ENCODE measurements around the gene TSPAN15.
A peak's percentile ranks its signal among the peaks of the same experiment; 100 is the strongest.

TSPAN15 gene

DNA sequence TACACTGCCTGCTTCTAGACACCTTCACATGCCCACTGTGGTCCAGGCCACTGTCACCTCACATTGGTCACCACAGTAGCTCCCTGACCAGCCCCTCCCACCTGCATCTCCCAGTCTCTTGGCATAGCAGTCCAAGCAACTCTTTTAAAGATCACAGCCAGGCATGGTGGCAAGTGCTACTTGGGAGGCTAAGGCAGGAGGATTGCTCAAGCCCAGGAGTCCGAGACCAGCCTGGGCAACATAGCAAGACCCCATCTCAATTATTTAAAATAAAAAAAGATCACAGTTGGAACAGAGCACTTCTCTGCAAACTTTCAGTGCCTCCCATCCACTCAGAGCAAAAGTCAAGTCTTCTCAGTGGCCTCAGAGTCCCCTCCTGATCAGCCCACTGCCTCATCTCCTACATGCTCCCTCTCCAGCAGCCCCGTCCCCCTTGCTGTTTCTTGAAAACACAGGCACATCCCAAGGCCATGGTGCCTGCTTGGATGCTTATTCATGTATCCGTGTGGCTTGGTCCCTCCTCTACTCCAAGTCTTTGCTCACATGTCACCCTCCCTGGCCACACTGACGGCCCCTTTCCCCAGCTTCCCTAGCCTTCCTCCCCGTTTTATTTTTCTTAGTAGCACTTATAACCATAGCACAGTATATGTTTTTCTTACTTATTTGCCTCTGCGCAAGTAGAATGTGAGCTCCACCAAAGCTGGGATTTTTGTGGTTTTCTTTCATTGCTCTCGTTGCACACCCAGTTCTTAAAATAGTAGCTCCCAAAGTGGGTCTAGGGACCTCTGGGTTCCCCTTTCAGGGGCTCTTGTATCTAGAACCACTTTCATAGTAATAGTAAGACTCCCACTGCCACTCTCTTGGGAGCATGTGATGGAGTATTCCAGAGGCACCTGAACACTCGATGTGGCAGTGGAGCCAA is 19.5 kb downstream of the TSPAN15 start:
- DNase-seq (ENCODE audit: low read depth): no peak
- TF ChIP-seq, protein P1, sequence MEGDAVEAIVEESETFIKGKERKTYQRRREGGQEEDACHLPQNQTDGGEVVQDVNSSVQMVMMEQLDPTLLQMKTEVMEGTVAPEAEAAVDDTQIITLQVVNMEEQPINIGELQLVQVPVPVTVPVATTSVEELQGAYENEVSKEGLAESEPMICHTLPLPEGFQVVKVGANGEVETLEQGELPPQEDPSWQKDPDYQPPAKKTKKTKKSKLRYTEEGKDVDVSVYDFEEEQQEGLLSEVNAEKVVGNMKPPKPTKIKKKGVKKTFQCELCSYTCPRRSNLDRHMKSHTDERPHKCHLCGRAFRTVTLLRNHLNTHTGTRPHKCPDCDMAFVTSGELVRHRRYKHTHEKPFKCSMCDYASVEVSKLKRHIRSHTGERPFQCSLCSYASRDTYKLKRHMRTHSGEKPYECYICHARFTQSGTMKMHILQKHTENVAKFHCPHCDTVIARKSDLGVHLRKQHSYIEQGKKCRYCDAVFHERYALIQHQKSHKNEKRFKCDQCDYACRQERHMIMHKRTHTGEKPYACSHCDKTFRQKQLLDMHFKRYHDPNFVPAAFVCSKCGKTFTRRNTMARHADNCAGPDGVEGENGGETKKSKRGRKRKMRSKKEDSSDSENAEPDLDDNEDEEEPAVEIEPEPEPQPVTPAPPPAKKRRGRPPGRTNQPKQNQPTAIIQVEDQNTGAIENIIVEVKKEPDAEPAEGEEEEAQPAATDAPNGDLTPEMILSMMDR (conservative IDR thresholded peaks at IDR 0.05; ENCODE audit: low read depth, low read length): no peak
- no peak overlapping the region for H3K4me3 ChIP-seq (ENCODE audit: low read depth, low read length)

DNA sequence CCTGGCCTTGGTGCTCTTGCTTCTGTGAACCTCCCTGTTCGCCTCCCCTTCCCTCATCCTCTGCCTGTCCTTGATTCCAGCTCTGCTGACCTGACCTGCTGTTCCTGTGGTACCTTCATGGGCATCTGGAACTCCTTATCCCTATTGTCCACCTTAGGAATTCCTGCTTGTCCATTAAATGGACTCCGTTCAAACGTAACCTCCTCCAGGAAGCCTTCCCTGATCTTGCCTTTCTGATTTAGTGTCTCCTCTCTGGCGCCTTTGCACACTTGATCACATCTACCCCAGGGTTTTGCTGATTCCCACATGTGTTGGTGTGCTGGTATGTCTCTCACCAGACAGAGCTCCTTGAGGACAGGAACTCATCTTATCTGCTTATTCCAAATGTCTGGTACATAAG is 20.9 kb downstream of the TSPAN15 start:
- no peak for DNase-seq (ENCODE audit: low read depth)
- TF ChIP-seq, protein P1 (conservative IDR thresholded peaks at IDR 0.05; ENCODE audit: low read depth, low read length): no peak
- no peak overlapping the region for H3K4me3 ChIP-seq (ENCODE audit: low read depth, low read length)

DNA sequence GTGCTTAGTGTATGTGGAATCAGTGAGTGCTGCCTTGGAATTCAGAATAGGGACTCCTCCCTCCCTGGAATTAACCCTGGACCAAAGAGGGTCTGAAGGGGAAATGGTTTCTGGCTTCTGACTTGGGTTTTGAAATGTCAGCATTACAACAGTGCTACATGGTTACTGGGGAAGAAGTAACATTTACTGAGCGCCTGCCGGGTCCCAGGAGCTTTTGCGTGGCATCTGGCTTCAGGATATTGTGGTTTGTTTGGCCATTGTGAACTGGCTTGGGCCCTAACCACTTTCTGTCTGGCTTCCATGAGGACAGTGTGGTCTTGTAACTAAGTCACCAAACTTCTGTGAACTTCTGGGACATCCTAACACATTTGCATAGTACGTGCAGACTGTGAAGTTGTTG is 21.3 kb downstream of the TSPAN15 start:
- TF ChIP-seq, protein P1 (conservative IDR thresholded peaks at IDR 0.05; ENCODE audit: low read depth, low read length): no peak
- DNase-seq (ENCODE audit: low read depth): no peak
- H3K4me3 ChIP-seq (ENCODE audit: low read depth, low read length): no peak overlapping the region

DNA sequence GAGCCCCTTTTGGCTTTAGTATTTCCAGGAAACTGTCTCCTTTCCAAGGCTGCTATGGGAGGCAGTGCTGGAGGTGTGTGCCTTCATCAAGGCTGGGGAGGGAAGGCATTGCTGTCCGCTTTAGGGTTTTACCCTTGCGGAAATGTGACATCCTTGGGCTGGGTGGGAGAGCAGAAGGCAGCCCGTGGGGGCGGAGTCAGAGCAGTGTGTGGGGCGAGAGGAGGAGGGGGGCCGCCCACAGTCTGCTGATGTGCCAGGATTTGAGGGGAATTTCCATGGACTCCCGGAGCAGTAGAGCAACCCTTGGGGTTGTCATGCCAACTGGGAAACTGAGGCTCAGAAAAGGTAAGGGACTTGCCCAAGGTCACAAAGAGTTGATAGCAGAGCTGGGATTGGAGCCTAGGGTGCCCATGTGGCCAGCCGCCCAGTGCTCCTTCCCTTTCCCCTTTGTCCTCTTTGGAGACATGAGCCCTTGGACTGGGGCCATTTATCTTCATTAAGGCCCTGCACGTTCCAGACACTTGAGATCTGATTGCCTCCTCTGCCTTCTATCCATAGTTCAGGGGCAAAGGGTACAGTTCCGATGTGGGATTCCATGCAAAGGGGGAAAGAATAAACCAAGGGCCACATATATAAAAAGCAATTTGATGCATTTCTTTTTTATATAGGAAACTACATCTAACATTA is 22.2 kb downstream of the TSPAN15 start:
- no peak for DNase-seq (ENCODE audit: low read depth)
- TF ChIP-seq, protein P1 (conservative IDR thresholded peaks at IDR 0.05; ENCODE audit: low read depth, low read length): no peak
- no peak overlapping the region for H3K4me3 ChIP-seq (ENCODE audit: low read depth, low read length)

DNA sequence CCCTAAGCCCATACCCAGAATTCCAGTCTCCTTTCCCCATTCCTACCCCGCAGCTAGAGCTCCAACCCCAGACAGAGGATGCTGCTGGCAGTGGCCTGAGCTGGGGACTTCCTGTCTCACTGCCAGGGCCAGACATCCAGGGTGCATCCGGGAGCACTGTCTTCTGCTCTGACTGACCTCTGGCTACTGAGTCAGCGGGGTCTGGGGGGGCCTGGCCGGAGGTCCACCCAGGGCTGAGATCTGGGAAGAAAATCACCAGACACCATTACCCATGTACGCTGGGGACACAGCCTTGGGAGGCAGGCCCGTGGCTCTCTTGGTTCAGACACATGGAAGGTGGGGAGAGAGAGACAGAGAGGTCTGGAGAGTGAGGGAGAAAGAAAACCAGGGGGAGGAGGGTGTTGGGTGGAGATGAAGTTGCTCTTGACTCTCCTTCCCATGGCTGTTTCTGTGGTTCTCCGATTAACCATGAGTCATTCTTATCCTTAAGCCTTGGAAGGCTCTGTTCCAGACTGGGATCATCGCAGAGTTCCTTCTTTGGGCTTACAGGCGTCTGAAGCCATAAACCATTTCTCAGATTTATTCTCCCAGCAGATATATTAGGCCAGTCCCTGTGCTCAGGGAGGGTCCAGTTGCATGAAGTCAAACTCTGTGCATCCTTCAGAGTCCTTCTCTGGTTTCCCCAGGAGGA is 23.6 kb downstream of the TSPAN15 start:
- TF ChIP-seq, protein P1 (conservative IDR thresholded peaks at IDR 0.05; ENCODE audit: low read depth, low read length): no peak
- no peak overlapping the region for H3K4me3 ChIP-seq (ENCODE audit: low read depth, low read length)
- peak; percentile 63 for DNase-seq (ENCODE audit: low read depth)

DNA sequence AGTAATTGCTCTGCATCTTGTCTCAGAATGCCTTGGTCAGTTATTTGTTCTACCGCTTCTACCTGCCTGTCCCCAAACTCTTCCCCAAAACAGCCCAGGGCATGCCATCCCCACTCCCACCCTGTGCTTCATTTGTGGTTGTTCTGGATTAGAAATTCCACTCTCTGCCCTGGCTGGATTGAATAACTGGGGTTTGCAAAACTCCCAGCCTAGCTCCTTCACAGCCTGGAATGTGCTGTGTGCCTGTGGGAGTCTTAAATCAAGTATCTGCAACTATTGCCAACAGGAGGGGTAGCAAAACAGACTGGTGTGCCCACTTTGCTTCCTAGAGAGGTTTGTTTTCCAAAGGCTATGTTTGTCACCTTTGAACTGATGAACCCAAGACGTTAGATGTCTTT is 24.2 kb downstream of the TSPAN15 start:
- no peak overlapping the region for H3K4me3 ChIP-seq (ENCODE audit: low read depth, low read length)
- DNase-seq (ENCODE audit: low read depth): no peak
- TF ChIP-seq, protein P1 (conservative IDR thresholded peaks at IDR 0.05; ENCODE audit: low read depth, low read length): no peak
